SK-MEL-5 (cell line): Measurements from ENCODE around the gene RNF144A. TPM values are rescaled to one million over a fixed set of nuclear protein-coding genes. Genes with fewer than 3 reads are reported as not detected.
A peak's percentile ranks its signal among the peaks of the same experiment; 100 is the strongest.
"Not testable (repeated sequence)": the region's sequence is repeated elsewhere in the genome, so short reads cannot be mapped to it uniquely, and the experiment has no call there.

Experiments
- DNase-seq: peaks from one replicate; pipeline ENCODE4 v3.0.0-alpha.2; 2016; ENCODE audit warnings: low read depth, low spot score
- in situ Hi-C: cut with HindIII; loops from 2 replicates; pipeline ENCODE4 v1.10.0; 2016; ENCODE audit warnings: low sequenced_read_pairs, high pct_unique_total_duplicates, low pct_unique_long_range_greater_than_20kb
- total RNA-seq: library from RNA; depleted of rRNA; stranded (reverse); fragments of >200 nt; shearing (Covaris generic); gene quantifications from 2 replicates; pipeline ENCODE4 v1.2.3, GENCODE V29; 2014

Gene RNF144A
- total RNA-seq, 1 experiment from 2014 or later: 83.1 TPM

GRCh38 chr2:6973895-6974545 is 56.8 kb downstream of the RNF144A start:
- DNase-seq: no peak
- in situ Hi-C loops: no loop called here

GRCh38 chr2:6975988-6976387 is 58.8 kb downstream of the RNF144A start:
- peak; percentile 68 for DNase-seq
- in situ Hi-C loops: no loop called here

GRCh38 chr2:6977113-6977741 is 60.0 kb downstream of the RNF144A start:
- in situ Hi-C loops: no loop called here
- DNase-seq: no peak

DNA sequence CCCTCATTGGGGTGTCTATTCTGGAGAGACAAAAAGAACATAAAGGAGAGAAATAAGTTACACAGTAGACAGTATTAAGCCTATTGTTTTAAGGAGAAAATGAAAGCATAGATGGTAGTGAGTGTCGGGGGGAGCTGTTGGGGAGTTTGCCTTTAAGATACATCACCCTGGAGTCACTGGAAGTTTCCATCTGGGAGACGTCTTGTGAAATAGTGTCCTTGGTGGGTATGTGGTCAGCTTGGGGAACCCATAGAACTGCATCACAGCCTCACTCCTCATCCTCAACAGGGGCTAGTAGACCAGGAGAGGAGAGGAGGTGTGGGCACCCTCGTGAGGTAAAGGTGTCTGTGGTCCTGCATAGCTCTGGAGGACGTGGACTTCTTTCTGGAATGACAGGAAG is 60.6 kb downstream of the RNF144A start:
- in situ Hi-C loops: no loop called here
- no peak for DNase-seq

DNA sequence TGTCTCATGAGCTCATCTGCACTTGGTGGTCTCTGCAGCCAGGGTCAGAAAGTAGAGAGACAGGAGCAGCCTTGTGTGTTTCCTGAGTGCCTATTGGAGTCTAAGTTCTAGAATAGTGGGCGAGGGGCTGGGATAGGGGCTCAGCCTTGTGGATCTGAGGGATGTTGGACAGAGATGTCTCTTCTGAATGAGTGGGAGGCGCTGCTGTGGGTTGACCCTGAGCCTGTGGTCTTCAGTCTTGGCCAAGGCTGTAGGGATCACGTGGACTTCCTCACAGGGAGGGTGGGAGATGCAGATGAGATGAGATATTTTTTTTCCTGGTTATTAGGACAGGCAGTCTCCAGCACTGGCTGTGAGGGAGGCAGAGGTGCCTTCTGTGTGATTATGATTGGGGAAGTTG is 61.8 kb downstream of the RNF144A start:
- in situ Hi-C loops: no loop called here
- DNase-seq: no peak

DNA sequence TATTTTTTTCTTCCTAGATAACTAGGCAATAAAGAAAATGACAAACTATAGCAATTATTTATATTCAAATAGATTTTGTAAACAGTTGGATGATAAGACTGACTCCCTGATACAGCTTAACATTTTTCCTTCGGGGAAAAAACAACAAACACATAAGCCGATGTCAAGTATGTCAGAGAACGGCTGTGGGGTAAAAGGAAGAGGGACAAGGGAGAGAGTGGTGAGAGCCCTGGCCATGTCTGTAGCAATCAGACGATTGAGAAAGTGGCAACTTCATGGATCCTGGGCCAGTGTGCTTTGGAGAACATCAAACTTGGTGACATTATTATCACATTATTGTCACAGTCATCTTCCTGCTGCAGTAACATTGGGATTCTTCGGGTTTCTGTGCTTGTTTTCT is 65.2 kb downstream of the RNF144A start:
- in situ Hi-C loops: no loop called here
- no peak for DNase-seq

GRCh38 chr2:6982934-6983589 is 65.8 kb downstream of the RNF144A start:
- no peak for DNase-seq
- in situ Hi-C loops: no loop called here

DNA sequence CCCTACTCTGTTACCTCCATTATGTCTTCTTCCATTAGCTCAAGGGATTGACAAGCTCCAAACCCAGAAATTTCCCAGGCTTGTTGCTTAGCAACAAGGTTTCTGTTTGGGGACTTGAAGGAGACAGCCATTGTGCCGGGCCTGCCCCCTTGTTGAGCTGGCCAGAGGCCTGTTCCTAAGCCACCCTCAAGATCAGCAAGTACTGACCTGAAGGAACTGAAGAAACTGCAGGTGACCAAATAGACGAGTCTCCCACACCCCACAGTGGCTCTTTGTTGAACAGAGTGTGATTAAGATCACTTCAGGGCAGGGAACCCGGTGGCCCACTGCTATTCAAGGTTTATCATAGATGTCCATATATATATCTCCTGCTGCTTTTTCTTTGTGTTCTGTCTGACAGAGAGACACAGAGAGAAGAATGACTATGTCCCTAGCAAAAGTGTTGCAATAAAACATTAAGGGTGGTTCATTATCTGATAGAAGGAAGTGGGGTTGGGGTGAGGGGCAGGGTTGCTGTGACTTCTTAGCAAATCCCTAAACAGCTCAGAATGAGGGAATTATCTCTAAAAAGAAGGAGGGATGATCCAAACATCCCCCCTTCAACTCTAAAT is 69.2 kb downstream of the RNF144A start:
- in situ Hi-C loops: no loop called here
- DNase-seq: peak; percentile 48

DNA sequence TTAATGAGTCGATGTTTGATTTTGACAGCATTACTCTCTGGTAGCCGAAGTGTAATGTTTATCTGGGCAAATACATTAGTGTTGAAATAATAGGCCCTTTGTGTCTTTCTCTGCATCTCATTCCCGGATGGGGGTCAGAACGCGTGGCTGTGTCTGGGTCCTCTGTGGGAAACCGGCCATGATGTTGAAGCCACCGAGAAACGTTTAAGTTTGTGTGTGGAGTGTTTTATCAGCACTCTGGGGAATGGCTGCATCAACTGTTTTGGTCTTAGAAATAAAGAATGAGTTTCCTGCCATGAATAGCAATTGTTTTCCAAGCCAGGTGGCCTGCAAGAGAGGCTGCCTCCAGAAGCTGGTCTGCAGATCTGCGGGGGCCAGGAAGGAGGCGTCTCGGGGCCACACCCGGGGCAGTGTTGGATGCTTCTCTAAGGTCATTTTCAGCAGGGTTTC is 69.7 kb downstream of the RNF144A start:
- DNase-seq: peak; percentile 43
- in situ Hi-C loops: no loop called here

DNA sequence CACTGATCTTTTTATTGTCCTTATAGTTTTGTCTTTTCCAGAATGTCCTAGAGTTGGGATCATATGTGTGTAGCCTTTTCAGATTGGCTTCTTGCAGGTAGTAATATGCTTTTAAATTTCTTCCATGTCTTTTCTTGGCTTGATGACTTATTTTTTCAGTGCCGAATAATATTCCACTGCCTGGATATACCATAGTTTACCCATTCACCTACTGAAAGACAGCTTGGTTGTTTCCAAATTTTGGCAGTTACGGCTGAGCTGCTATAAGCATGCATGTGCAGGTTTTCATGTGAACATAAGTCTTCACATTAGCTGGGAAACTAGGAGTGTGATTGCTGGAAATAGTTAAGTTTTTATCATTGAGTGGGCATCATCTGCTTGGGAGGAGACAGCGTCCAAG is 73.7 kb downstream of the RNF144A start:
- in situ Hi-C loops: no loop called here
- DNase-seq: no peak

DNA sequence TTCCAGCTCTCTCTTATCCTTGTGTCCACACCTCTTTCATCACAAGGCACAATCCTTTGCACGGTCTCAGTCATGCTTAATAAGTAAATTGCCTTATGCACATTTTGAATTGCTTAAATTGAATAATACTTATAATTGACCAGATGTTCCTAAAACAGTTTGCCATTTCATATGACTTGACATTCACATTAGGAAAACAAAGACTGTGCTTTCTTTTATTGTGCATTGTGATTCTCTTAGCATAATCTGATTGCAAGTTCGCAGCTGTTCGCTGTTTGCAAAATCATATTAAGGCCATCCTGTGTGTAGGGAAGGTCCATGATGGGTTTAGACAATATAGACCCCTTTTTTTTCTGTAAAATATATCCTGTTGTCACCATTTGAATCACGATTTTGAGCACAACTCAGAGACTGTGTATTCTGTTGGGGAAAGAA is 75.6 kb downstream of the RNF144A start:
- in situ Hi-C loops: no loop called here
- no peak for DNase-seq

DNA sequence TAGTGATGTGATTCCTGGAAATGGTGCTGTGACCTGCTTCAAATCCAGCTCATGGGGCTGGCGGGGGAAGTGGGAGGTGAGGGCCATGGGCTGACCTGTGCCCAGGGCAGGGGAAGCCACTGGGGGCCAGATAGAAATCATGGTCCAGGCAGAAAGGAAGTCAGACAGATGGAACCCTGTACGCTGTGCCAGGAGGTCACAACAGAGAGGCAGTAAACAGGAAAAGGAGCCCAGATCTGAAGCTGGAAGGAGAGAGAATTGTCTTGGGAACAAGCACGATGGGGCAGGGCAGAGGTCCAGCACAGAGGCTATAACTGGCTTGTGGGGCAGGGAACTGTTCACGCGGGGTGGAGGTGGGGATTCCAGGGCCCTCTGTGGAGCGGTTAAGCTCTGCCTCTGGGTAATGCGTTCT is 76.0 kb downstream of the RNF144A start:
- DNase-seq: no peak
- in situ Hi-C loops: no loop called here

- in situ Hi-C loops: no loop called here
- no peak for DNase-seq
These were observed 76.7 kb downstream of the RNF144A start for GRCh38 chr2:6993936-6994335.

DNA sequence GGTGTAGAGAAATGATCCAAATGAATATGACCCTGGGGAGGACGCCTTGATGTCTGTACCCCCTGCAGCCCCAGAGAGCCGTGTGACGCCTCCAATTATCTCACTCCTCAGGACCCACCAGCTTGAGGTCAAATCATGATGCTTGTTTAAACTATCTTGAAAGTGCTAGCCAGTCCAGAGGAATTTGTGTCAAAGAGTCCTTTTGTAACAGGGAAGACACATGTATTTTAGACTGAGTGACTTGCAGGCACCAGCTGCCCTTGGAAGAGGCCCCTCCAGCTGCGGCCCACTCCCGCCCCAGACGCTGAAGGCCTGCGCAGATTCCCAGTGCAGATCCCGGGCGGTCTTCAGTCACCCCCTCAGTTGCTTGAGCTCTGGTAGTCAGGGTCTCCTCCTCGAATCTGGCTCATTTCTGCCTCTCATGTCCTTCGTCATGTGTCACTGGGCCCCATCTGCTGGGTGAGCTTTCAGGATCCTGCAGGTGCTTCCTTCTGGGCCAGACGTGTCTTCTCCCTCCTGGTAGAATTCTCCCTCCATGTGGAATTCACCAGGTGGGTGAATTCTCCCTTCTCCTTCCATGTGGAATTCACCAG is 77.4 kb downstream of the RNF144A start:
- no peak for DNase-seq
- in situ Hi-C loops: no loop called here

- in situ Hi-C loops: no loop called here
- DNase-seq: no peak
These were observed 78.3 kb downstream of the RNF144A start for GRCh38 chr2:6995391-6996097.

- no peak for DNase-seq
- in situ Hi-C loops: no loop called here
These were observed 82.1 kb downstream of the RNF144A start for GRCh38 chr2:6999211-6999877.

- in situ Hi-C loops: not testable (repeated sequence)
These were observed 84.2 kb downstream of the RNF144A start for GRCh38 chr2:7001395-7001794.

More at GRCh38 chr2:7001395-7001794, 84.2 kb downstream of the RNF144A start:
- not testable (repeated sequence) for DNase-seq
